MM.1S (cell line): Measurements from ENCODE around the gene ING3.

Experiments
- DNase-seq: peaks from one replicate; pipeline ENCODE4 v3.0.0-alpha.2; 2015
- H2AFZ ChIP-seq: fragments of 300-600 bp; sonication (generic); 2 replicates; pipeline ENCODE4 v1.6.0; 2016; ENCODE audit warnings: antibody characterized with exemption, low read length
- H3F3A ChIP-seq: fragments of 300-600 bp; sonication (generic); 2 replicates; pipeline ENCODE4 v1.6.1; 2016; ENCODE audit warnings: mild to moderate bottlenecking, antibody characterized with exemption, low read length, moderate library complexity, mixed read lengths; ENCODE audit not compliant: insufficient read depth
- H3K27ac ChIP-seq: fragments of 300-600 bp; sonication (generic); 2 replicates; pipeline ENCODE4 v1.5.1; 2016; ENCODE audit warnings: mild to moderate bottlenecking, low read length
- H3K27me3 ChIP-seq: fragments of 300-600 bp; sonication (generic); replicated peaks from 2 replicates; pipeline ENCODE4 v1.6.0; 2016; ENCODE audit warnings: low read length; ENCODE audit not compliant: insufficient read depth
- H3K36me3 ChIP-seq: fragments of 300-600 bp; sonication (generic); replicated peaks from 2 replicates; pipeline ENCODE4 v1.6.1; 2016; ENCODE audit warnings: mild to moderate bottlenecking, low read length, mixed read lengths; ENCODE audit not compliant: insufficient read depth
- H3K4me1 ChIP-seq: fragments of 300-600 bp; sonication (generic); 2 replicates; pipeline ENCODE4 v1.6.1; 2016; ENCODE audit warnings: low read length, mixed read lengths
- H3K4me2 ChIP-seq: fragments of 300-600 bp; sonication (generic); 2 replicates; pipeline ENCODE4 v1.6.0; 2016; ENCODE audit warnings: low read depth, low read length
- H3K4me3 ChIP-seq: fragments of 300-600 bp; sonication (generic); 2 replicates; pipeline ENCODE4 v1.5.1; 2016; ENCODE audit warnings: low read length, mixed read lengths
- H3K79me2 ChIP-seq: fragments of 300-600 bp; sonication (generic); 2 replicates; pipeline ENCODE4 v1.6.1; 2016; ENCODE audit warnings: mixed run types, low read length, mixed read lengths
- H3K9ac ChIP-seq: fragments of 300-600 bp; sonication (generic); 2 replicates; pipeline ENCODE4 v1.6.1; 2016; ENCODE audit warnings: low read length, mixed read lengths
- H3K9me2 ChIP-seq: fragments of 300-600 bp; sonication (generic); replicated peaks from 2 replicates; pipeline ENCODE4 v1.6.1; 2016; ENCODE audit warnings: mild to moderate bottlenecking, low read length, mixed read lengths; ENCODE audit not compliant: insufficient read depth
- H3K9me3 ChIP-seq: fragments of 300-600 bp; sonication (generic); replicated peaks from 2 replicates; pipeline ENCODE4 v1.6.1; 2016; ENCODE audit warnings: mild to moderate bottlenecking, low read length, mixed read lengths; ENCODE audit not compliant: insufficient read depth
- H4K20me1 ChIP-seq: fragments of 300-600 bp; sonication (generic); 2 replicates; pipeline ENCODE4 v1.6.1; 2016; ENCODE audit warnings: mild to moderate bottlenecking, low read length, moderate library complexity, mixed read lengths; ENCODE audit not compliant: insufficient read depth
- EZH2 ChIP-seq: fragments of 300-600 bp; sonication (generic); optimal IDR thresholded peaks from 2 replicates; pipeline ENCODE3; 2017; ENCODE audit warnings: low read depth, mild to moderate bottlenecking, antibody characterized with exemption, low read length, mixed read lengths
- EZH2phosphoT487 ChIP-seq: fragments of 300-600 bp; sonication (generic); IDR thresholded peaks from 2 replicates; pipeline ENCODE4 v1.6.1; 2018; ENCODE audit warnings: antibody characterized with exemption, low read length
- TF ChIP-seq, protein P1 (sequence below): fragments of 300-600 bp; sonication (generic); IDR thresholded peaks from 2 replicates; pipeline ENCODE4 v1.5.1; 2016; ENCODE audit warnings: antibody characterized with exemption, low read length, mixed read lengths

ING3 gene

DNA sequence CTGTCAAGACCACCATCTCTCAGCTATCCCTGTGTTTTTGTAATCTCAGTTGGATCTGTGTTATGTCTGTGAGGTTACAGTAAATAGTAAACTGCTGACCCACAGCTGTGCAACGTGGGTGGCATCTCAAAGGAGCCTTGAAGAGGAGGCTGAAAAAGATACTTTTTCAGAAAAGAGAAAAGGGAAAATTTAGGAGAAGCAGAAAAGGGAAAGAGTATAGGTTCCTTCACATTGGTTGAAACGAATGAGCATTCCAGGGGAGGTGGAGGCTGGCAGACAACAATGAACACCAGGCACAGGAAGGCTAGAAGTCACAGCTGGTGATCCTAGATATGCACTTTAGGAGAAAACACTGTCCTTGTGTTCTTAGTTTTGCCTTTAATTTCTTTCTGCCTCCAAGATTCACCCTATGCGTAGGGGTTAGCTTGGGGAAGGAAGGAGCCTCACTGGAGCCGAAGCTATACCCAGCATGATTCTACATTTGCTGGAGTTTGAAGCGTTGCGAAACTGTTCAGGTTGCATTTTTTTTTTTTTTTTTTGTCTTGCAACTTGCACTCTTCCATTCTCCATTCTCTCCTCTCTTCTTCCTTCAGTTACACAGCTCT lies 56.2 kb downstream of the ING3 start:
- no peaks in the 10 kb centered on the region for H3K36me3 ChIP-seq
- no peaks in the 10 kb centered on the region for H4K20me1 ChIP-seq
- no peak for DNase-seq
- H3K9me2 ChIP-seq = no peaks in the 10 kb centered on the region
- H3K9ac ChIP-seq = no peak overlapping the region
- no peaks in the 10 kb centered on the region for H3K27me3 ChIP-seq
- no peaks in the 10 kb centered on the region for H3K4me1 ChIP-seq
- TF ChIP-seq, protein P1, sequence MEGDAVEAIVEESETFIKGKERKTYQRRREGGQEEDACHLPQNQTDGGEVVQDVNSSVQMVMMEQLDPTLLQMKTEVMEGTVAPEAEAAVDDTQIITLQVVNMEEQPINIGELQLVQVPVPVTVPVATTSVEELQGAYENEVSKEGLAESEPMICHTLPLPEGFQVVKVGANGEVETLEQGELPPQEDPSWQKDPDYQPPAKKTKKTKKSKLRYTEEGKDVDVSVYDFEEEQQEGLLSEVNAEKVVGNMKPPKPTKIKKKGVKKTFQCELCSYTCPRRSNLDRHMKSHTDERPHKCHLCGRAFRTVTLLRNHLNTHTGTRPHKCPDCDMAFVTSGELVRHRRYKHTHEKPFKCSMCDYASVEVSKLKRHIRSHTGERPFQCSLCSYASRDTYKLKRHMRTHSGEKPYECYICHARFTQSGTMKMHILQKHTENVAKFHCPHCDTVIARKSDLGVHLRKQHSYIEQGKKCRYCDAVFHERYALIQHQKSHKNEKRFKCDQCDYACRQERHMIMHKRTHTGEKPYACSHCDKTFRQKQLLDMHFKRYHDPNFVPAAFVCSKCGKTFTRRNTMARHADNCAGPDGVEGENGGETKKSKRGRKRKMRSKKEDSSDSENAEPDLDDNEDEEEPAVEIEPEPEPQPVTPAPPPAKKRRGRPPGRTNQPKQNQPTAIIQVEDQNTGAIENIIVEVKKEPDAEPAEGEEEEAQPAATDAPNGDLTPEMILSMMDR = no peak
- no peak for TF ChIP-seq EZH2
- no peak for TF ChIP-seq EZH2phosphoT487
- H3K27ac ChIP-seq = no peak overlapping the region
- no peak overlapping the region for H2AFZ ChIP-seq
- no peaks in the 10 kb centered on the region for H3K79me2 ChIP-seq
- H3K4me3 ChIP-seq = no peak overlapping the region
- H3F3A ChIP-seq = no peaks in the 10 kb centered on the region
- H3K4me2 ChIP-seq = no peak overlapping the region
- no peaks in the 10 kb centered on the region for H3K9me3 ChIP-seq

DNA sequence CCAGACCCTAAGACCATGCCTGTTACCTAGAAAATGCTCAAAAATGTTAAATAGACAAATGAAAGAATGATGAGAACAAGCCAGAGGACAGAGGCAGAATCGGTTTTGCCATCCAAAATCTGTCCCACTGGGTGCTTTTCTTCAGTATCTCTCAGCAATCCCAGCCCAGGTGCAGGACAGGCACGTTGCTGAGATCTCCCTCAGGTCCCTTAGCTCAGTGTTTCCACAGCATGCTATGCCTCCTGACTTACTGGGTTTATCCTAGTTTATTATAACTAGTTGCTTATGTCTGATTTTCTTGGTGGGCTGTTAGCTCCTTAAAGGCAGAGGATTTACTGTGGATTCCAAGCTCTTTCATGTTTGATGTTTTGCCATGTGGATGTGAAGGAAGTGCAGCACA lies 58.2 kb downstream of the ING3 start:
- Histone ChIP-seq H3F3A (no peaks in the 10 kb centered on the region), H3K9ac (no peak overlapping the region), H3K27ac (no peak overlapping the region), H3K4me3 (no peak overlapping the region), H3K27me3 (no peaks in the 10 kb centered on the region), H3K36me3 (no peaks in the 10 kb centered on the region), H4K20me1 (no peaks in the 10 kb centered on the region), H3K79me2 (no peaks in the 10 kb centered on the region), H2AFZ (no peak overlapping the region), H3K4me1 (no peaks in the 10 kb centered on the region), H3K9me3 (no peaks in the 10 kb centered on the region), H3K4me2 (no peak overlapping the region), H3K9me2 (no peaks in the 10 kb centered on the region)
- no peak for TF ChIP-seq EZH2phosphoT487
- TF ChIP-seq EZH2 = no peak
- TF ChIP-seq, protein P1 = no peak
- no peak for DNase-seq

DNA sequence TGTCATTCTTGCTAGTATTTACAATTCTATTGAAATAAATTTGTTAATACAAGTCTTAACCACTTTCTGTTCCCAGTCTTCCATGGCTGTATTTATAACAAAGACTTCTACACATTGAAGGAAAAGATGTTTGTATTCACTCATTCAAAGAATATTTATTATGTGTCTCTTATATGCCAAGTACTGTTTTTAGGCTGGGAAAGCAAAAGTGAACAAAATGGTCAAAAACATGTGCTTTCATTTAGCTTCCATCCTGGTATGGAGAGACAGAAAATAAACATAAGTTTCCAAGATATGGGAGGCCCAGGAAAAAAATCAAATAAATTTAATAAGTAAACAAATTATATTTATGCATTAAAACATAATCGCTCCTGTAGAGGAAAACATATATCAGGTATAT lies 60.8 kb downstream of the ING3 start:
- no peak for TF ChIP-seq EZH2phosphoT487
- TF ChIP-seq, protein P1 = no peak
- no peak for TF ChIP-seq EZH2
- no peak overlapping the region for H3K27ac ChIP-seq
- H3K4me3 ChIP-seq = no peak overlapping the region
- no peaks in the 10 kb centered on the region for H3K9me3 ChIP-seq
- DNase-seq = no peak
- no peaks in the 10 kb centered on the region for H3K9me2 ChIP-seq
- H2AFZ ChIP-seq = no peak overlapping the region
- no peak overlapping the region for H3K9ac ChIP-seq
- no peaks in the 10 kb centered on the region for H4K20me1 ChIP-seq
- H3K4me2 ChIP-seq = no peak overlapping the region
- no peaks in the 10 kb centered on the region for H3K4me1 ChIP-seq
- no peaks in the 10 kb centered on the region for H3K36me3 ChIP-seq
- no peaks in the 10 kb centered on the region for H3K79me2 ChIP-seq
- H3K27me3 ChIP-seq = no peaks in the 10 kb centered on the region
- no peaks in the 10 kb centered on the region for H3F3A ChIP-seq
